ENCODE results near the gene RNF103.
"Not testable (repeated sequence)": the region's sequence is repeated elsewhere in the genome, so short reads cannot be mapped to it uniquely, and the experiment has no call there.

RNF103 gene

GRCh38 chr2:86622519-86623042 is 1.1 kb downstream of the RNF103 start:
- DNase-seq, result peak; percentile 39

- DNase-seq, result no peak
Measured at GRCh38 chr2:86621280-86621943, 2.3 kb downstream of the RNF103 start.

- no peak for DNase-seq
Measured at GRCh38 chr2:86617738-86618137, 5.9 kb downstream of the RNF103 start.

GRCh38 chr2:86617153-86617552 is 6.5 kb downstream of the RNF103 start:
- no peak for DNase-seq

GRCh38 chr2:86616502-86616901 is 7.2 kb downstream of the RNF103 start:
- no peak for DNase-seq

GRCh38 chr2:86615596-86615995 is 8.1 kb downstream of the RNF103 start:
- DNase-seq, result no peak

GRCh38 chr2:86613515-86613914 is 10.2 kb downstream of the RNF103 start:
- no peak for DNase-seq

- DNase-seq, result no peak
Measured at GRCh38 chr2:86610871-86611270, 12.8 kb downstream of the RNF103 start.

GRCh38 chr2:86608832-86609410 is 14.7 kb downstream of the RNF103 start:
- DNase-seq, result no peak

GRCh38 chr2:86603905-86604304 is 19.8 kb downstream of the RNF103 start:
- no peak for DNase-seq

- no peak for DNase-seq
Measured at GRCh38 chr2:86598966-86599365, 24.7 kb downstream of the RNF103 start.

GRCh38 chr2:86596118-86596517 is 27.5 kb downstream of the RNF103 start:
- DNase-seq, result no peak

- DNase-seq, result no peak
Measured at GRCh38 chr2:86593266-86593665, 30.4 kb downstream of the RNF103 start.

- no peak for DNase-seq
Measured at GRCh38 chr2:86592547-86593230, 31.0 kb downstream of the RNF103 start.

- not testable (repeated sequence) for DNase-seq
Measured at GRCh38 chr2:86589701-86590100, 34.0 kb downstream of the RNF103 start.

- no peak for DNase-seq
Measured at GRCh38 chr2:86584151-86584913, 39.3 kb downstream of the RNF103 start.

- DNase-seq, result no peak
Measured at GRCh38 chr2:86580560-86580959, 43.1 kb downstream of the RNF103 start.

GRCh38 chr2:86577817-86578456 is 45.7 kb downstream of the RNF103 start:
- DNase-seq, result no peak

GRCh38 chr2:86570059-86570458 is 53.6 kb downstream of the RNF103 start:
- no peak for DNase-seq

GRCh38 chr2:86566821-86567190 is 56.9 kb downstream of the RNF103 start:
- no peak for DNase-seq

GRCh38 chr2:86566158-86566820 is 57.4 kb downstream of the RNF103 start:
- DNase-seq, result no peak

GRCh38 chr2:86563650-86564061 is 60.0 kb downstream of the RNF103 start:
- DNase-seq, result no peak
